HFFc6 (cell line): ENCODE measurements around the gene METAP1D. TPM values are rescaled to one million over a fixed set of nuclear protein-coding genes. Genes with fewer than 3 reads are reported as not detected.

Experiments used
- DNase-seq: peaks from one replicate; pipeline ENCODE4 v3.0.0-alpha.2; 2018
- H3K27ac Mint-ChIP-seq: 2 replicates; pipeline ENCODE4 v1.8.0; 2020; ENCODE audit warnings: mild to moderate bottlenecking, mixed read lengths
- H3K27me3 Mint-ChIP-seq: 2 replicates; pipeline ENCODE4 v1.8.0; 2021; ENCODE audit warnings: mild to moderate bottlenecking, moderate library complexity, mixed read lengths; ENCODE audit not compliant: insufficient read depth
- H3K36me3 Mint-ChIP-seq: 2 replicates; pipeline ENCODE4 v1.8.0; 2021; ENCODE audit warnings: low read depth, mixed read lengths
- H3K4me1 Mint-ChIP-seq: 2 replicates; pipeline ENCODE4 v1.8.0; 2020; ENCODE audit warnings: low read depth, mixed read lengths
- H3K4me3 Mint-ChIP-seq: 2 replicates; pipeline ENCODE4 v1.8.0; 2020; ENCODE audit warnings: mild to moderate bottlenecking, moderate library complexity, mixed read lengths
- H3K9me3 Mint-ChIP-seq: 2 replicates; pipeline ENCODE4 v1.8.0; 2020; ENCODE audit warnings: mild to moderate bottlenecking, mixed read lengths
- total RNA-seq, 6 experiments: library from RNA; stranded (reverse); fragmentation: NEBNext Ultra II Directional; extraction: Animal tissue kit (Norgen Biotek cat#: 25700); gene quantifications; 2 replicates in 1 of 6; 3 replicates in 5 of 6; pipeline ENCODE4 v1.2.3, GENCODE V29; 2021
- TF ChIP-seq, protein P1 (sequence below): fragments of 200-600 bp; sonication (generic); IDR thresholded peaks from 2 replicates; pipeline ENCODE4 v1.5.0; 2021; ENCODE audit warnings: antibody characterized with exemption, mild to moderate bottlenecking

Gene METAP1D
- total RNA-seq, 6 experiments from 2014 or later, result 5.3 to 7.5 (median 6.2) TPM

DNA sequence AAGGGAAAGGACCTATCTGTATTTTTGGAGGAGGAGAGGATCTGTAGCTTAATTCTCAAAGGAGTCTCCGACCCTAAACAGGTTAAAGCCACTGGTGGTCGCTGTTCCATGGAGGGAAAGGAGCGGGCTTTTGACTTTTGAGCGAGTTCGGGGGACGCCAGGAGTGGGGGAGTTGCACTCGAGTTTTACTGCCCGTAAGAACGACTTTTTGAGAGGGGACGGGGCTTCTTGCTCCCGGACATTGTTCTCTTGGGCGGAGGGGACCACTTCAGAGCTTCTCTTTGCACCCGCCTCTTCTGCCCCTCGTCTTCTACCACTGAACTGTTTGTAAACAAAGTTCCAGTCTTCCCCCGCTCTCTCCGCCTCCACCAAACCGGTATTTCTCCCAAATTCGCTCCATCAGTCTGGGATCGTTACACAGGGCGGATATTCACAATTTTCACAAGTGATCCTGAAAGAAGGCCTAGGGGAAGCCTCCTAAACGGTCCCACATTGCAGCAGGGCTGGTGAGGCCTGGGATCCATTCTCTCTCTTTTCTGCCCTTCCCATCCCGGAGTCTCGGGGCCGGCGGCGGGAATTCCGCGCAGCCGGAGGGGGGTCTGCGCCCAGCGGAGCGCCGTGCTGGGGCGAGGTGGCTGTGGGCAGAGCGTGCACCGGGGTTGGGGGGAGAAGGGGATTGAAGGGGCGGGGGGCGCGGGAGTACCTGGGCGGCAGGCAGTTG, 96.3 kb downstream of the METAP1D start:
- TF ChIP-seq, protein P1, sequence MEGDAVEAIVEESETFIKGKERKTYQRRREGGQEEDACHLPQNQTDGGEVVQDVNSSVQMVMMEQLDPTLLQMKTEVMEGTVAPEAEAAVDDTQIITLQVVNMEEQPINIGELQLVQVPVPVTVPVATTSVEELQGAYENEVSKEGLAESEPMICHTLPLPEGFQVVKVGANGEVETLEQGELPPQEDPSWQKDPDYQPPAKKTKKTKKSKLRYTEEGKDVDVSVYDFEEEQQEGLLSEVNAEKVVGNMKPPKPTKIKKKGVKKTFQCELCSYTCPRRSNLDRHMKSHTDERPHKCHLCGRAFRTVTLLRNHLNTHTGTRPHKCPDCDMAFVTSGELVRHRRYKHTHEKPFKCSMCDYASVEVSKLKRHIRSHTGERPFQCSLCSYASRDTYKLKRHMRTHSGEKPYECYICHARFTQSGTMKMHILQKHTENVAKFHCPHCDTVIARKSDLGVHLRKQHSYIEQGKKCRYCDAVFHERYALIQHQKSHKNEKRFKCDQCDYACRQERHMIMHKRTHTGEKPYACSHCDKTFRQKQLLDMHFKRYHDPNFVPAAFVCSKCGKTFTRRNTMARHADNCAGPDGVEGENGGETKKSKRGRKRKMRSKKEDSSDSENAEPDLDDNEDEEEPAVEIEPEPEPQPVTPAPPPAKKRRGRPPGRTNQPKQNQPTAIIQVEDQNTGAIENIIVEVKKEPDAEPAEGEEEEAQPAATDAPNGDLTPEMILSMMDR, result peak; percentile 67
- H3K27me3 Mint-ChIP-seq, result peaks cover 20% of the 10 kb centered on the region; the same call in 1 of the 2 replicates
- peak; percentile 16 for DNase-seq
- peak overlapping the region; percentile 83 for H3K4me3 Mint-ChIP-seq
- peaks cover 73% of the 10 kb centered on the region for H3K4me1 Mint-ChIP-seq
- peak overlapping the region; percentile 92 for H3K27ac Mint-ChIP-seq
- peaks cover 5% of the 10 kb centered on the region; the same call in 1 of the 2 replicates for H3K36me3 Mint-ChIP-seq
- no peaks in the 10 kb centered on the region for H3K9me3 Mint-ChIP-seq

DNA sequence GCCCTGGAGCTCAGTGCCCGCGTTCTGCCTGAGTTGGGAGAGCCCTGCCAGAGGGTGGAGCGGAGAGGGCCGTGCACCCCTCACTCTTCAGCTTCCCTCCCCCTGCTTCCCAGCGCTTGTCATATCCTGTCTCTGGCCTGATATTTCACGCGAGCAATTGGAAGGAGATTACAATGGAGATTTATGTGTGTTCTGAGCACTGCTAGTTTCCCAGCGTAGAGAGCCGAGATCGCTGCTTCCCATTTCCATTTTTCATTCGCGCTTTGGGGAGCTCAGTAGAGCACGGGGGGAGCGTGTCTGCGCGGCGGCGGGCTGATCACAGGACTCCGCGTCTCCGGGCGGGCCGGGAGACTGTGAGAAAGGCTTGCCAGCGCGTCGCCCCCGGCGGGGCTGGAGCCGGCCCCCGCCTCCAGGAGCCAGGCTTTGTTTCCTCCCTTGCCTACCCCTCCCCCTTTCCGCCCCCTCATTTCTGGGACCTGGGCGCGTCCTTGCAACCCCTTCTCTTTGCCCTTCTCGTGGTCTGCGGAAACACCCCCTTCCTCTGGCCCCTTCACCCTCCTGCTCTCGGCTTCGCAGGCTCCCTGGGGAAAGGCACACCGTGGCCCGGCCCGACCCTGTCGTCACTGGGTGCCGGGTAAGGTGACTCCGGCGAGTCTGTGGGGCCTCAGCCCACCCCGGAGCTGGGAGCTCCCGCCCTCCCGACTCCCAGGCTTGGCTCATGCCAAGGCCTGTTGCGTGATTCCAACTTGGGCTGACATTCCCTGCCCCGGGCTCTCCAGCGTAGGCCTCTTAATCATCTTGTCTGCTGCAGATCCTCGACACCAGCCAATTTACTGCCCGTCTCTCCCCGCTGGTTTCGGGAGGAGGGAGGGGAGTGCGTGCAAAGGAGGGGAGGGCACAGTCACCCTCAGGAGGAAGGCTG, 97.1 kb downstream of the METAP1D start:
- peak; percentile 89 for DNase-seq
- TF ChIP-seq, protein P1, result no peak
- H3K27me3 Mint-ChIP-seq, result peaks cover 19% of the 10 kb centered on the region; the same call in 1 of the 2 replicates
- H3K4me1 Mint-ChIP-seq, result peaks cover 72% of the 10 kb centered on the region
- peak overlapping the region; percentile 83 for H3K4me3 Mint-ChIP-seq
- no peaks in the 10 kb centered on the region for H3K9me3 Mint-ChIP-seq
- peaks cover 9% of the 10 kb centered on the region; the same call in 1 of the 2 replicates for H3K36me3 Mint-ChIP-seq
- H3K27ac Mint-ChIP-seq, result peak overlapping the region; percentile 92

DNA sequence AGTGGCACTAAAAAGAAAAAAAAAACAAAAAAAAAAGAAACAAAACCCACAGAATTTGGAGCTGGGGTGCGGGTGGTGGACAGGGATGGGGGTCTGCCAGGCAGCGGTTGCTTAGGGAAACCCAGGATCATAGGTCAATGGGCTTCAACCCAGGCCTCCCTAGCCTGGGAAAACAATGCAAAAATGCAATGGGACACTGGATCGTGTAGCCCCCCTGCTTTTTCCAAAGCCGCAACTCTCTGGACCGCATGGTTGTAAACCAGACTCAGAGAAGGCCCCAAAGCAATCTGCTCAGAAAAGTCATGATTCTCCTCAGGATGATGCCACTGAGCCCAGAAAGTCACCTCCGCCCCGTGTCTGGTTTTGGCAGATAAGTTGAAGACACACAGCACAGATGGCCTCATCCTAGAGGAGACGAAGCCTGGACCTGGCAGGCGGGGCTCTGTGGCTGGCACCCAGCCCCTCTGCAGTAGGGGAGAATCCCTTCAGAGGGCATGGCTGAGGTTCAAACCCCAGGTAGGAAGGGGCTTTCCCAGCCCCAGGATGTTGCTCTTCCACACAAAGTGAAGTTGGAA, 97.9 kb downstream of the METAP1D start:
- DNase-seq, result peak; percentile 67
- peak overlapping the region; percentile 92 for H3K27ac Mint-ChIP-seq
- peaks cover 65% of the 10 kb centered on the region for H3K4me1 Mint-ChIP-seq

DNA sequence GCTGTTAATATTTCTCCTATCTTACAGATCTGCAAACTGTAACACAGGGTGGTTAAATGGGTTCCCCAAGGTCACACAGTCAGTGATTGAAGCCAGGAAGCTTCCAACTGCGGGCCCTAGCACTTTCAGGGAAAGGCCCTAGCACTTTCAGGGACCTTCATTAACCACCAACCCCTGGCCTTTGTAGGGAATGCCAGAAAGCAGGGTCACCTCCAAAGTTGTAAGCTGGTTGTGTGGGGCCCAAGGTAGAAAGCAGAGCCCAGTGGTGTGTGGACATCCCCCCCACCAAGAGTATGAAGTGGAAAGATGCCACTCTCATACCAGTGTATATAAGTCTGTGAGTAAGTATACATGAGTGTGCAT, 98.5 kb downstream of the METAP1D start:
- peaks cover 9% of the 10 kb centered on the region; the same call in 1 of the 2 replicates for H3K36me3 Mint-ChIP-seq
- peaks cover 63% of the 10 kb centered on the region for H3K4me1 Mint-ChIP-seq
- H3K4me3 Mint-ChIP-seq, result peak overlapping the region; percentile 69
- H3K9me3 Mint-ChIP-seq, result no peaks in the 10 kb centered on the region
- DNase-seq, result no peak
- TF ChIP-seq, protein P1, result no peak
- H3K27me3 Mint-ChIP-seq, result peaks cover 13% of the 10 kb centered on the region; the same call in 1 of the 2 replicates
- peak overlapping the region; percentile 83 for H3K27ac Mint-ChIP-seq

More for the DNA sequence above, 97.9 kb downstream of the METAP1D start:
- H3K27me3 Mint-ChIP-seq, result peaks cover 13% of the 10 kb centered on the region; the same call in 1 of the 2 replicates
- TF ChIP-seq, protein P1, result no peak
- peaks cover 9% of the 10 kb centered on the region; the same call in 1 of the 2 replicates for H3K36me3 Mint-ChIP-seq
- H3K4me3 Mint-ChIP-seq, result peak overlapping the region; percentile 83
- no peaks in the 10 kb centered on the region for H3K9me3 Mint-ChIP-seq
